ENCODE measurements around the gene GLI3.

DNA sequence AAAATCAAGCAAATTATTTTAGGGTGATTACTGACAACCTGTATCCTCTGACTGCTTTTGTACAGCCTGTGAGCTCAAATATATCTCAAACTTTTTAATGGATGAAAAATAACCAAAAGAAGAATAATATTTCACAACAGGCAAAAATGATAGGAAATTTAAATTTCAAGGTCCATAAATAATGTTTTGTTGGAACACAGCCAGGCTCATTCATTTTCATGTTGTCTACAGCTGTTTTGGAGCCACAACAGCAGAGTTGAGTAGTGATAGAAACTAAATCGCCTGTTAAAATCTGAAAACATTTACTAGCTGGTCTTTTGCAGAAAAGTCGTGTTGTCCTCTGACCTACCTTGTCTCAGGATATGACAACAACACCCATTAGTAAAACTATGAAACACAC lies 75.9 kb downstream of the GLI3 start:
- TF ChIP-seq POLR2AphosphoS5 (IDR thresholded peaks at IDR 0.05; ENCODE audit: low read depth, low read length) = no peak
- TF ChIP-seq SIN3A (IDR thresholded peaks at IDR 0.05; ENCODE audit: borderline replicate concordance, insufficient read depth, low read length) = no peak
- TF ChIP-seq, protein P1, sequence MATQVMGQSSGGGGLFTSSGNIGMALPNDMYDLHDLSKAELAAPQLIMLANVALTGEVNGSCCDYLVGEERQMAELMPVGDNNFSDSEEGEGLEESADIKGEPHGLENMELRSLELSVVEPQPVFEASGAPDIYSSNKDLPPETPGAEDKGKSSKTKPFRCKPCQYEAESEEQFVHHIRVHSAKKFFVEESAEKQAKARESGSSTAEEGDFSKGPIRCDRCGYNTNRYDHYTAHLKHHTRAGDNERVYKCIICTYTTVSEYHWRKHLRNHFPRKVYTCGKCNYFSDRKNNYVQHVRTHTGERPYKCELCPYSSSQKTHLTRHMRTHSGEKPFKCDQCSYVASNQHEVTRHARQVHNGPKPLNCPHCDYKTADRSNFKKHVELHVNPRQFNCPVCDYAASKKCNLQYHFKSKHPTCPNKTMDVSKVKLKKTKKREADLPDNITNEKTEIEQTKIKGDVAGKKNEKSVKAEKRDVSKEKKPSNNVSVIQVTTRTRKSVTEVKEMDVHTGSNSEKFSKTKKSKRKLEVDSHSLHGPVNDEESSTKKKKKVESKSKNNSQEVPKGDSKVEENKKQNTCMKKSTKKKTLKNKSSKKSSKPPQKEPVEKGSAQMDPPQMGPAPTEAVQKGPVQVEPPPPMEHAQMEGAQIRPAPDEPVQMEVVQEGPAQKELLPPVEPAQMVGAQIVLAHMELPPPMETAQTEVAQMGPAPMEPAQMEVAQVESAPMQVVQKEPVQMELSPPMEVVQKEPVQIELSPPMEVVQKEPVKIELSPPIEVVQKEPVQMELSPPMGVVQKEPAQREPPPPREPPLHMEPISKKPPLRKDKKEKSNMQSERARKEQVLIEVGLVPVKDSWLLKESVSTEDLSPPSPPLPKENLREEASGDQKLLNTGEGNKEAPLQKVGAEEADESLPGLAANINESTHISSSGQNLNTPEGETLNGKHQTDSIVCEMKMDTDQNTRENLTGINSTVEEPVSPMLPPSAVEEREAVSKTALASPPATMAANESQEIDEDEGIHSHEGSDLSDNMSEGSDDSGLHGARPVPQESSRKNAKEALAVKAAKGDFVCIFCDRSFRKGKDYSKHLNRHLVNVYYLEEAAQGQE (IDR thresholded peaks at IDR 0.05; ENCODE audit: insufficient read depth in 1 of 2, low read depth in 2 of 2, low read length in 2 of 2) = no peak
- TF ChIP-seq TAF1 (IDR thresholded peaks at IDR 0.05; ENCODE audit: borderline replicate concordance, insufficient read depth, low read length) = no peak
- no peak for TF ChIP-seq FOXP2 (optimal IDR thresholded peaks at IDR 0.05; ENCODE audit: borderline replicate concordance, extremely low read depth, extremely low read length, insufficient read depth)
